RCC 7860 (cell line): ENCODE measurements around the gene CTBP2.
"Not testable (repeated sequence)": the region's sequence is repeated elsewhere in the genome, so short reads cannot be mapped to it uniquely, and the experiment has no call there.

ENCODE experiments used
- DNase-seq: peaks from one replicate; pipeline ENCODE4 v3.0.0-alpha.2; 2015; ENCODE audit warnings: low spot score
- FAIRE-seq: peaks from 2 replicates; lab custom pipeline; 2012; peaks lifted over from hg19 to GRCh38; lab: Jason Lieb, UNC

Gene CTBP2

GRCh38 chr10:125089469-125089868 lies 70.9 kb downstream of the CTBP2 start:
- FAIRE-seq = no peak
- DNase-seq = no peak

DNA sequence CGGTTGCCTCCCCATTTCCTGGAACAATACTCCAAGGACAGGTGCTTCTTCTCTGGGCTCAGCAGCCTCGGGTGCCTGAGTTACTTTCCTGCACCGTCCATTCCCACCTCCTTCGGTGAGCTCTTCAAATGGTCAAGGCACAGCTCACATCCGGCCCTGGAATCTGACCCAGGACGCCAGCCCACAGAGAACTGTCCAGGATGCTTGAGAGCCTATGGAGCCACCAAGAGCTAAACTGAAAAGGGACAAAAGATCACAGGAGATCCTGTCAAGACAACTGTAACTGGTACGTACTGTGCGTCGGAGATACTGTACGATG lies 72.5 kb downstream of the CTBP2 start:
- FAIRE-seq (no peak), DNase-seq (no peak)

GRCh38 chr10:125087191-125087896 lies 73.0 kb downstream of the CTBP2 start:
- no peak for FAIRE-seq
- no peak for DNase-seq

GRCh38 chr10:125086691-125087090 lies 73.7 kb downstream of the CTBP2 start:
- no peak for FAIRE-seq
- no peak for DNase-seq

DNA sequence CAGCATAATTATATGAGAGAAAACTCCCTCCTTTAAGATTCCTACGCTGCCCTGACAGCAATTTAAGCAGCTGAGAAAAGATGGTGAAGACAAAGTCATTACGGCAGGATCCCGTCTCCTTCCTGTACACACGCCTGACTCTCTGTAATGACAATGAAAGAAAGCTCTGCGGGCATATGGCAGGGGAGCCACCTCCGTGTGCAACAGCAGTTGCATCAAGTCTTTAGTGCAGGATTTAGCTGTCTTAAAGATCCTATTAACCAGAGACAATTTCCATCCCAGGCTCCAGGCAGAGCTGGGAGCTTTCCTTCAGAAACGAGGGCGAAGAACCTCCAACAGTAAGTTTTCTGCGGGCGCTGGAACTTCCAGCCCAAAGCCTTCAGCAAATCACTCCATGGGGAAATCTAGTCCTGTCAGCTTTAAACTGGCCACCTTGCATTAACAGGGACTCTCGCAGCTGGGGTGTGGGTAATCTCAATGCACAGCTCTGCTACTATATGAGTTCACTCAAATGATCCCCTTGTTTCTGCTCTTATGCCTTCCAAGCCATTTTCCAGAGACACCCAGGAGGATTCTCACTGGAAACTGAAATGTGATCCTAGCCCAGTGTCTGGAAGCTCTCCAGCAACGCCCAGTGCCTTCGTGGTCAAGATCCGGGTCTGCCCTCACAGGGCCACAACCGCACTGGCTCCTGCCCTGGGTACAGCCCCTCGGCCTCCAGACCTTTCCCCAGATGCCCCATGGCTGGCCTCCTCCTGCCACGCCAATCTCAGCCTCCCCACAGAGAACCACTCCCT lies 74.9 kb downstream of the CTBP2 start:
- peak; percentile 51 for DNase-seq
- FAIRE-seq = peak; percentile 61

- DNase-seq = peak; percentile 96
- FAIRE-seq = peak; percentile 87
Observed at GRCh38 chr10:125084614-125085257, 75.6 kb downstream of the CTBP2 start.

GRCh38 chr10:125084191-125084613 lies 76.2 kb downstream of the CTBP2 start:
- FAIRE-seq = peak; percentile 90

DNA sequence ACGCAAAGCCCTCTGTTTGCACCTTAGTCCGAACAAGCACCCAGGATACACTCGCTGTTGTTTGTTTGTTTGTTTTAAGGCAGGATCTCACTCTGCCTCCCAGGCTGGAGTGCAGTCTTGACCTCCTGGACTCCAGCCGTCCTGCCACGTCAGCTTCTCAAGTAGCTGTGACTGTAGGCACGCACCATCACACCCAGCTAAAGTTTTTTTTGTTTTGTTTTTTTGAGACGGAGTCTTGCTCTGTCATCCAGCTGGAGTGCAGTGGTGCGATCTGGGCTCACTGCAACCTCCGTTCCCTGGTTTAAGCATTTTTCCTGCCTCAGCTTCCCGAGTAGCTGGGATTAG lies 76.8 kb downstream of the CTBP2 start:
- DNase-seq (peak; percentile 72), FAIRE-seq (peak; percentile 45)

More at GRCh38 chr10:125084191-125084613, 76.2 kb downstream of the CTBP2 start:
- peak; percentile 96 for DNase-seq

DNA sequence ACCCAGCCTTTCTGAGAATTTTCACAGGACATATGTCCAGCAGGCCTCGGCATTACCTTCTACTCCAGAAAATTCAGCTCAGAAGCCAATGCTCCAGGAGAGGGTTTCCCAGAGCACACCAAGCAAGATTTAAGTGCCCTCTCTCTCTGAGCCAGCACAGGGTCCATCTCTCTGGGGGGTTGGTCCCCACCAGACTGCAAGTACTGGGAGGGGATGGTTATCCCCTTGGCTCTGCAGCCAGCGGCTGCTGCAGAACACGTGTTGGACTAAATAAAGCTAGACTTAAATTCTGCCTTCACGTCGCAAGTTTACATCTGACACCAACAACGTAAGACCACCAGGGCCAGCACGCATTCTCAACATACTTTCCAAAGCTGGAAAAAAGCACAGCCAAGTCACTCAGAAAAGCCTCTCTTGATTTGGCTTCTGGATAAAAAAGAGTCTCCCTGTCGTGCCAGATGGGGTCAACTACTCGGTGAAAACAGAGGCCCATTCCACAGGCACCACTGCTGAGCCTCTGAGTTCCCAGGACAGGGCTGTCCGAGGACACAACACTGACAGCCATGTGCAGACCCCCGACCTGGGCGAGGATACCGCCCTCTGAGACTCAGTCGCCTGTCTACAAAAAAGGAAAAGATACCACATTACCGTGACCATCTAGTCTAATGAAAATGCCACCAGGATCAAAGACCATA lies 77.3 kb downstream of the CTBP2 start:
- FAIRE-seq = no peak

DNA sequence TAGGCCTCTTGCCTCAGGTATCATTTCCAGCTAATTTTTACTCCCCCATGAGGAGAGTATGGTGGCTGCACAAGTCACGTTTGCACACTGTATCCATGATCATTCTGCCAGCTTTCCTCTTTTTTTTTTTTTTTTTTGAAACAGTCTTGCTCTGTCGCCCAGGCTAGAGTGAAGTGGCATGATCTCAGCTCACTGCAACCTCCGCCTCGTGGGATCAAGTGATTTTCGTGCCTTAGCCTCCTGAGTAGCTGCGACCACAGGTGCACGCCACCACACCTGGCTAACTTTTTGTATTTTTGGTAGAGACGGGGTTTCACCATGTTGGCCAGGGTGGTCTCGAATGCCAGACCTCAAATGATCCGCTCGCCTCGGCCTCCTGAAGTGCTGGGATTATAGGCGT lies 77.9 kb downstream of the CTBP2 start:
- FAIRE-seq = not testable (repeated sequence)

More for the DNA sequence above, 77.3 kb downstream of the CTBP2 start:
- no peak for DNase-seq

DNA sequence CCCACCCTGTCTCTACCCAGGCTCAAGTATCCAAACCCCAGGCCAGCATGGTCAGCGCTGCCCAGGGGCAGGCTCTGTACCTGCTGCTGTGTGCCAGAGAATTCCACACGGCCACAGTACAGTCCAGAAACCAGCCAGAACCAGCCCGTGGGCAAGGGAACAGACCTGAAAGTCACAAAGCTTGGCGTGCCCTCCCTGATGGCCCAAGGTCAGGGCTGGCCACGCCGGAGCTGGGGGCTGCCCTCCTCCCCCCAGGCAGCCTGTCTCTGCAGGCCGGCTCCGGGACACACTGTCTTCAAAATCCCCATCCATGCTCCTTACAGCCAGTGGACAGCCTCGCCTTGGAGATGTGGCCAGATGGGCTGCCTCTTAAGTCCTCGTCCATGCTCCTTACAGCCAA lies 78.4 kb downstream of the CTBP2 start:
- DNase-seq = no peak
- no peak for FAIRE-seq

More for the DNA sequence above, 77.9 kb downstream of the CTBP2 start:
- not testable (repeated sequence) for DNase-seq

- no peak for FAIRE-seq
- DNase-seq = no peak
Observed at GRCh38 chr10:125080984-125081383, 79.4 kb downstream of the CTBP2 start.

GRCh38 chr10:125080296-125080695 lies 80.1 kb downstream of the CTBP2 start:
- no peak for DNase-seq
- no peak for FAIRE-seq

DNA sequence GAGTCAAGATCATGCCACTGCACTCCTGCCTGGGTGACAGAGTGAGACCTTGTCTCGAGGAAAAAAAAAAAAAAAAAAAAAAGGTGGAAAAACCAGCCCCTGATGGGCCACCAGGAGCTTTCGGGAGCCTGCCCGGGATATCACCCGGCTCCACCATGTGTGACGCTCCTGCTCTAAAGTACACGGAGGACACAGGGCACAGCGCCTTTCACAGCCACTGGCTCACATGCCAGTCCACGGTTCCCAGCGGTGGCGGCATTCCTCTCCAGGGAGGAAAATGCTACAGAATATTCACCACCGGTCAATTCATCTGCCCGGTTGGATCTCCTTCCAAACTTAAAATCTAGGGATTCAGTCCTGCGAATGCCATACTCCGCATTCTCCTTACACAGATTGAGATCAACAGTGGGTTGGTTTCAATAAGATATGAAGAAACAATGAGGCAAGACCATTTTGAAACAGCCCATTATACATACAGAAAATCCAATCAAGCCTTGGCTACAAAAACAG lies 81.2 kb downstream of the CTBP2 start:
- DNase-seq (no peak), FAIRE-seq (no peak)

- no peak for DNase-seq
- FAIRE-seq = no peak
Observed at GRCh38 chr10:125076891-125077541, 83.3 kb downstream of the CTBP2 start.

DNA sequence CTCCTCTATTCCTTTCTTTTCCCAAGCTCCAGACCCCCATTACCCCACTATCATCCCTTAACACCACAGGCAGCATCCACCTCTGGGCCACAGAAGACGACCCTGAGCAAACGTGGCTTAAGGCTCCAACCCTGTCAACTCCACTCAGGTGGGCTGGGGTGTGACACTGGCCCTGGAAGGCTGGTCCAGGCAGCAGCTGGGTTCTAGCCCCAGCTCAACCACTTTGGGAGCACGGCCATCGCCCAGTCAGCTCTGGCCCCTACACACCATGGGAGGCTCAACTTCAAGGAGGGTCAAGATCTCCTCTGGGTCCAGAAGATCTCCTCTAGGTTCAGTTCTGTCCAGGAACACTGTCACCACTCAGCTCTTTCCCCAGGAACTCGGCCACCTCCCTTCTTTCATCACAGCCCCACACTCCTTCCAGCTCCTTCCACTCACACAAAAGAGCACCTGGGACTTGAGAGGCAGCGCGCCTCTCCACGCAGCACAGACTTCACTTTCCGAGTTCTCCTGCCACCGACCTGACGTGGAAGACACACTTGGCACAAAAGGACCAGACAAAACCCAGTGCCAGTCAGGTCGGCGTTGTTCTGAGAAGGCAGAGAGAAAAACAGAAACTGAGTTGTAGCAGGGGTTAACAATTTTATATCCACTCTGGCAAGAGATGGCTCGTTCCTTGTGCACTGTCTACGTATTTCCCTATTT lies 84.1 kb downstream of the CTBP2 start:
- no peak for DNase-seq
- FAIRE-seq = no peak

DNA sequence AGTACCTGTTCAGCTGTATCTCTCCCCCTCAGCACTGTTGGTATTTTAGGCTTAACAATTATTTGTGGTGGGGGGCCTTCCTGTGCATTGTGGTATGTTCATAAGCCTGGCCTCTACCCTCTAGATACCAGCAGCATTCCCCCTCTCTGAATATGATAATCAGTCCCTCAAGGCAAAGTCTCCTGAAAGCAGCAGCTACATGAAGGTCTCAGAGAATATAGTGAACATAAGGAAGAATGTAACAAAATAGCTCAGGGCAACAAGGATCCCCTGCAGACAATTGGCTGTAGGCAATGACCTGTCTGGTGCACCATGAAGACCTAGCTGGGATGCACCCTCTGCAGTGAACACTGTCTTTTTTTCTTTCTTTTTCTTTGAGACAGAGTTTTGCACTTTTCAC lies 86.4 kb downstream of the CTBP2 start:
- no peak for FAIRE-seq
- no peak for DNase-seq

- FAIRE-seq = no peak
- no peak for DNase-seq
Observed at GRCh38 chr10:125072794-125073193, 87.6 kb downstream of the CTBP2 start.

- no peak for FAIRE-seq
- no peak for DNase-seq
Observed at GRCh38 chr10:125071008-125071407, 89.4 kb downstream of the CTBP2 start.

- FAIRE-seq (no peak), DNase-seq (no peak)
Observed at GRCh38 chr10:125068406-125068805, 92.0 kb downstream of the CTBP2 start.
